Neuronal stem cell (in vitro differentiated cells): ENCODE data around the gene RAPGEF2.

Experiments
- DNase-seq: peaks from one replicate; pipeline ENCODE4 v3.0.0-alpha.2; 2013; ENCODE audit warnings: low spot score
- H2AFZ ChIP-seq: one replicate; pipeline ENCODE4 v1.6.1; 2013; ENCODE audit warnings: mild to moderate bottlenecking, low read length, inconsistent platforms
- H2AK5ac ChIP-seq: 2 replicates; pipeline ENCODE4 v1.6.1; 2013; ENCODE audit warnings: low read depth, mild to moderate bottlenecking, inconsistent platforms, low read length, moderate library complexity, mixed read lengths
- H2BK120ac ChIP-seq: 2 replicates; pipeline ENCODE4 v1.6.1; 2013; ENCODE audit warnings: low read depth, mild to moderate bottlenecking, inconsistent platforms, low read length, moderate library complexity, mixed read lengths
- H2BK12ac ChIP-seq: one replicate; pipeline ENCODE4 v1.6.1; 2013; ENCODE audit warnings: low read length, inconsistent platforms
- H2BK15ac ChIP-seq: 2 replicates; pipeline ENCODE4 v1.6.1; 2013; ENCODE audit warnings: mild to moderate bottlenecking, low read length, inconsistent platforms, mixed read lengths
- H2BK5ac ChIP-seq: one replicate; pipeline ENCODE4 v1.6.1; 2013; ENCODE audit warnings: inconsistent platforms, mild to moderate bottlenecking, low read length, moderate library complexity
- H3K14ac ChIP-seq: one replicate; pipeline ENCODE4 v1.6.1; 2013; ENCODE audit warnings: low read length, inconsistent platforms
- H3K18ac ChIP-seq: 2 replicates; pipeline ENCODE4 v1.6.1; 2013; ENCODE audit warnings: low read length, inconsistent platforms
- H3K23ac ChIP-seq: 2 replicates; pipeline ENCODE4 v1.6.1; 2013; ENCODE audit warnings: low read depth, mild to moderate bottlenecking, mixed read lengths, low read length, inconsistent platforms; ENCODE audit not compliant: poor library complexity
- H3K27ac ChIP-seq: replicated peaks from 3 replicates; pipeline ENCODE4 v1.5.1; 2013; ENCODE audit warnings: low read length, inconsistent platforms
- H3K27me3 ChIP-seq, 3 experiments: 2 replicates each; pipeline ENCODE4 v1.6.1; 2013; ENCODE audit warnings: low read length in 3 of 3, mild to moderate bottlenecking in 2 of 3, inconsistent platforms in 1 of 3, low read depth in 1 of 3, mixed read lengths in 1 of 3, moderate library complexity in 1 of 3; ENCODE audit not compliant: control insufficient read depth in 3 of 3, insufficient read depth in 3 of 3
- H3K36me3 ChIP-seq, 2 donors: replicated peaks in 1 of 2; 2 replicates each; pipeline ENCODE4 v1.6.1; 2013; ENCODE audit warnings: low read length in 2 of 2; ENCODE audit not compliant: control insufficient read depth in 2 of 2, insufficient read depth in 2 of 2
- H3K4ac ChIP-seq: 2 replicates; pipeline ENCODE4 v1.6.1; 2013; ENCODE audit warnings: inconsistent platforms, mild to moderate bottlenecking, low read length, moderate library complexity
- H3K4me1 ChIP-seq, 2 donors: 1 replicate in 1 of 2; 2 replicates in 1 of 2; pipeline ENCODE4 v1.6.1; 2013; ENCODE audit warnings: low read length in 2 of 2, low read depth in 1 of 2; ENCODE audit not compliant: control insufficient read depth in 2 of 2, insufficient read depth in 1 of 2
- H3K4me2 ChIP-seq: one replicate; pipeline ENCODE4 v1.6.1; 2013; ENCODE audit warnings: mild to moderate bottlenecking, low read length, inconsistent platforms; ENCODE audit not compliant: insufficient read depth, poor library complexity, severe bottlenecking
- H3K4me3 ChIP-seq, 2 donors: 2 replicates each; pipeline ENCODE4 v1.5.1; 2013; ENCODE audit warnings: low read length in 2 of 2, mild to moderate bottlenecking in 2 of 2, inconsistent platforms in 1 of 2, moderate library complexity in 1 of 2
- H3K79me1 ChIP-seq: one replicate; pipeline ENCODE4 v1.6.1; 2013; ENCODE audit warnings: low read depth, mild to moderate bottlenecking, inconsistent platforms, low read length, moderate library complexity
- H3K9ac ChIP-seq: one replicate; pipeline ENCODE4 v1.6.1; 2013; ENCODE audit warnings: mild to moderate bottlenecking, low read depth, low read length, inconsistent platforms; ENCODE audit not compliant: poor library complexity
- H3K9me3 ChIP-seq, 2 donors: replicated peaks in 1 of 2; 2 replicates each; pipeline versions ENCODE3 to v1.6.1; 2013; ENCODE audit warnings: low read length in 2 of 2, mild to moderate bottlenecking in 2 of 2, inconsistent platforms in 1 of 2, low read depth in 1 of 2, mixed read lengths in 1 of 2, moderate library complexity in 1 of 2; ENCODE audit not compliant: control insufficient read depth in 2 of 2, insufficient read depth in 1 of 2
- H4K8ac ChIP-seq: one replicate; pipeline ENCODE4 v1.6.1; 2013; ENCODE audit warnings: low read depth, mild to moderate bottlenecking, inconsistent platforms, low read length, moderate library complexity
- H4K91ac ChIP-seq: one replicate; pipeline ENCODE4 v1.6.1; 2013; ENCODE audit warnings: low read length, low read depth, mild to moderate bottlenecking, inconsistent platforms; ENCODE audit not compliant: poor library complexity
- WGBS, 2 donors: extraction: QIAGEN DNeasy Blood & Tissue Kit; methylation state at CpG; one replicate each; pipeline ENCODE4 v1.1.7; 2013; ENCODE audit warnings: missing lambda C conversion rate in 2 of 2, mixed read lengths in 1 of 2; ENCODE audit not compliant: insufficient read length in 2 of 2, insufficient replicate concordance in 1 of 2; ENCODE audit errors: extremely low coverage in 2 of 2; 5-methylcytosine and 5-hydroxymethylcytosine counted together

The RAPGEF2 gene

GRCh38 chr4:159360549-159360948, 257.7 kb downstream of the RAPGEF2 start:
- Histone ChIP-seq H3K9me3 (no peaks in the 10 kb centered on the region), H3K23ac (no peak overlapping the region), H2BK5ac (no peak overlapping the region), H2AFZ (no peak overlapping the region), H3K27ac (no peak overlapping the region), H3K4me3 (no peak overlapping the region), H2BK15ac (no peak overlapping the region), H2AK5ac (no peak overlapping the region), H4K91ac (no peak overlapping the region), H3K18ac (no peak overlapping the region), H4K8ac (no peak overlapping the region), H3K4me1 (no peaks in the 10 kb centered on the region), H3K79me1 (no peaks in the 10 kb centered on the region), H3K4ac (no peak overlapping the region), H3K4me2 (no peak overlapping the region), H2BK12ac (no peak overlapping the region), H3K27me3 (no peaks in the 10 kb centered on the region), H3K14ac (no peak overlapping the region), H3K9ac (no peak overlapping the region), H2BK120ac (no peak overlapping the region), H3K36me3 (peaks cover 9 to 65% of the 10 kb centered on the region in 2 donors)
- no CpG with 5 or more reads among the region's 3 CpGs for WGBS, 2 donors
- DNase-seq = no peak

- Histone ChIP-seq H2AK5ac (no peak overlapping the region), H4K91ac (no peak overlapping the region), H4K8ac (no peak overlapping the region), H2BK5ac (no peak overlapping the region), H3K36me3 (peaks cover 3 to 37% of the 10 kb centered on the region in 2 donors), H3K23ac (no peak overlapping the region), H2BK12ac (no peak overlapping the region), H3K79me1 (no peaks in the 10 kb centered on the region), H3K4ac (no peak overlapping the region), H3K9ac (no peak overlapping the region), H3K4me2 (no peak overlapping the region), H3K14ac (no peak overlapping the region), H3K4me3 (no peak overlapping the region), H3K27ac (no peak overlapping the region), H2AFZ (no peak overlapping the region), H3K27me3 (peaks cover 0 to 2% (median 0%) of the 10 kb centered on the region in 3 experiments), H3K4me1 (no peaks in the 10 kb centered on the region), H2BK15ac (no peak overlapping the region), H3K18ac (no peak overlapping the region), H3K9me3 (no peaks in the 10 kb centered on the region), H2BK120ac (no peak overlapping the region)
- no CpG with 5 or more reads among the region's 3 CpGs for WGBS, 2 donors
- no peak for DNase-seq
Measured at GRCh38 chr4:159363361-159363760, 260.5 kb downstream of the RAPGEF2 start.

DNA sequence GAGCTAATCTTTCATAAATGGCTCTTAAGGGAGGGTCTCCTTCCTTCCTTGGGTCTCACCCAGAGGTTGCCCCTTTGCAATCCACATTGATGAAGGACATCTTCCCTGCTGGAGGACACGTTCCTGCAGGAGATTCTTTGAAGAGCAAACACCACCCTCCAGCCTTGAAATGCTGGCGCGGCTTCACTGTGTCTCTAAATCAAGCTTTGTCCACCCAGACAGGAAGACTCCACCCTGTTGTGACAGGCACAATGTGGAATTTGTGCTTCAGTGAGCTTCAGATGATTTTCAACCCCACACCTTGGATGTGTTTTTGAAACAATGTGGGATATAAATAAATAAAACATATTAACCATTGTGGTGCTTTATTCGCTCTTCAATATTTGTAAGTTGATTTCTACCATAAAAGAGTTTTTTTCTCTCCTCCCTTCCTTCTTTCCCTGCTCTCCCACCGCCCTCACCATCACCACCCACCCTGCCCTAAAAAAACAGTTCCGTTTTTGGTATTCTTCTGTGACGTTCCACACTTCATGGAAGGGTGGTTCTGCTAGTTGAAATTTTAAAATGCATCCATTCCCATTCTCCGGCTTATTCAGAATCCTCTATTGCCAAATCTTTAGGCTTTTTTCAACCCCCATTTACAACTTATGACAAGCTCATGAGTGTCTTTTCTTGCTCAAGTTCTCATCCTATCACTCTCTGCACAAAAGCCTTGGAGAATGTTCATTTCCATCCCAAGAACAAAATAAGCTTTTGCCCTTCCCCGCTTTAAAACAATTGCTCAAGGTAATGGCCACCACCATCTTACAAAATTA, 264.3 kb downstream of the RAPGEF2 start:
- Histone ChIP-seq H3K14ac (no peak overlapping the region), H4K8ac (no peak overlapping the region), H2AK5ac (no peak overlapping the region), H3K4me1 (no peaks in the 10 kb centered on the region), H2BK12ac (no peak overlapping the region), H3K23ac (no peak overlapping the region), H3K9ac (no peak overlapping the region), H4K91ac (no peak overlapping the region), H3K18ac (no peak overlapping the region), H3K4me3 (no peak overlapping the region), H3K27me3 (peaks cover 0 to 2% (median 0%) of the 10 kb centered on the region in 3 experiments), H2BK120ac (no peak overlapping the region), H2BK5ac (no peak overlapping the region), H2AFZ (no peak overlapping the region), H2BK15ac (no peak overlapping the region), H3K36me3 (peaks cover 0 to 5% of the 10 kb centered on the region in 2 donors), H3K4ac (no peak overlapping the region), H3K27ac (no peak overlapping the region), H3K79me1 (no peaks in the 10 kb centered on the region), H3K4me2 (no peak overlapping the region), H3K9me3 (peaks cover 3 to 4% of the 10 kb centered on the region in 2 donors)
- no CpG with 5 or more reads among the region's 9 CpGs for WGBS, 2 donors
- no peak for DNase-seq

DNA sequence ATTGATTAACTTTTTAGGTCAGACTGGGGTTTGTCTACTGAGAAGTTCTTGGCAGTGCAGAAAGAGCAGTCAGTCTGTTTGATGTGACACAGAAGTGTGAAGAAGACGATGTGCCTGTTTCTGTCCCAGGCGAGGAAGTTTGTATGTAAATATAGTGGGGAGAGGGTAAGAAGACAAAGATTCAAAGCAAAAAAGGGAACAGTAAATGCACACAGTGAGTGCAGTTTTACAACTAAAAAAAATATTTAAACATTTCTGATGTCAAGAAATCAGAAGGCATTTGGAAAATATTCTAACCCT, 264.9 kb downstream of the RAPGEF2 start:
- Histone ChIP-seq H3K27ac (no peak overlapping the region), H3K9me3 (peaks cover 3 to 4% of the 10 kb centered on the region in 2 donors), H2BK12ac (no peak overlapping the region), H3K27me3 (peaks cover 0 to 2% (median 0%) of the 10 kb centered on the region in 3 experiments), H2BK5ac (no peak overlapping the region), H2BK120ac (no peak overlapping the region), H3K36me3 (peaks cover 0 to under 1% of the 10 kb centered on the region in 2 donors), H4K8ac (no peak overlapping the region), H3K4me1 (no peaks in the 10 kb centered on the region), H2AFZ (no peak overlapping the region), H2AK5ac (no peak overlapping the region), H3K79me1 (no peaks in the 10 kb centered on the region), H3K14ac (no peak overlapping the region), H3K4me2 (no peak overlapping the region), H3K4ac (no peak overlapping the region), H3K18ac (no peak overlapping the region), H3K23ac (no peak overlapping the region), H4K91ac (no peak overlapping the region), H2BK15ac (no peak overlapping the region), H3K4me3 (no peak overlapping the region), H3K9ac (no peak overlapping the region)
- no peak for DNase-seq
- no CpG with 5 or more reads among the region's 2 CpGs for WGBS, 2 donors
